Fibroblast of lung (primary cell): ENCODE measurements around the gene CAP1. TPM values are rescaled to one million over a fixed set of nuclear protein-coding genes. Genes with fewer than 3 reads are reported as not detected.

Experiments
- DNase-seq, 2 donors: peaks; one replicate each; pipeline versions ENCODE4 v3.0.0 to v3.0.0-alpha.2; 2010; ENCODE audit warnings: low read depth in 2 of 2
- H2AFZ ChIP-seq: 2 replicates; pipeline ENCODE4 v1.5.1; 2012; ENCODE audit warnings: low read length, control low read depth, inconsistent platforms
- H3K27ac ChIP-seq: 2 replicates; pipeline ENCODE4 v1.5.1; 2011; ENCODE audit warnings: low read length, control low read depth; ENCODE audit not compliant: insufficient read depth
- H3K27me3 ChIP-seq: 2 replicates; pipeline ENCODE4 v1.5.1; 2011; ENCODE audit warnings: mild to moderate bottlenecking, low read length; ENCODE audit not compliant: control insufficient read depth, insufficient read depth
- H3K36me3 ChIP-seq: 2 replicates; pipeline ENCODE4 v1.5.1; 2011; ENCODE audit warnings: low read length; ENCODE audit not compliant: control insufficient read depth, insufficient read depth
- H3K4me1 ChIP-seq: 2 replicates; pipeline ENCODE4 v1.5.1; 2011; ENCODE audit warnings: low read length; ENCODE audit not compliant: control insufficient read depth, insufficient read depth; ENCODE audit errors: extremely low read depth
- H3K4me2 ChIP-seq: 2 replicates; pipeline ENCODE4 v1.5.1; 2011; ENCODE audit warnings: low read length, control low read depth; ENCODE audit not compliant: insufficient read depth; ENCODE audit errors: extremely low read depth
- H3K4me3 ChIP-seq, 4 experiments: fragments of 200-600 bp in 1 of 4; sonication (generic) in 1 of 4; replicated peaks in 1 of 4; 2 replicates each; pipeline ENCODE4 v1.5.1; 2011 to 2016; ENCODE audit warnings: low read length in 4 of 4, low read depth in 3 of 4, mild to moderate bottlenecking in 3 of 4, control low read depth in 2 of 4, inconsistent platforms in 1 of 4, mixed read lengths in 1 of 4; ENCODE audit not compliant: insufficient read depth in 1 of 4; ENCODE audit errors: control extremely low read depth in 1 of 4
- H3K79me2 ChIP-seq: 2 replicates; pipeline ENCODE4 v1.5.1; 2012; ENCODE audit warnings: mild to moderate bottlenecking, low read length, inconsistent platforms; ENCODE audit not compliant: control insufficient read depth, insufficient read depth
- H3K9ac ChIP-seq: 2 replicates; pipeline ENCODE4 v1.5.1; 2011; ENCODE audit warnings: mild to moderate bottlenecking, low read length, control low read depth; ENCODE audit not compliant: insufficient read depth
- H3K9me3 ChIP-seq: 2 replicates; pipeline ENCODE4 v1.5.1; 2012; ENCODE audit warnings: low read depth, low read length; ENCODE audit not compliant: control insufficient read depth, insufficient read depth
- H4K20me1 ChIP-seq: 2 replicates; pipeline ENCODE4 v1.5.1; 2011; ENCODE audit warnings: low read length; ENCODE audit not compliant: control insufficient read depth, insufficient read depth; ENCODE audit errors: extremely low read depth
- EZH2 ChIP-seq: IDR thresholded peaks from 2 replicates; pipeline ENCODE4 v1.5.1; 2012; ENCODE audit warnings: low read length, control low read depth, mild to moderate bottlenecking; ENCODE audit errors: missing control alignments
- polyA plus RNA-seq, 2 donors: library from polyadenylated mRNA; depleted of rRNA in 1 of 2; stranded (reverse) in 1 of 2; unstranded in 1 of 2; fragments of >200 nt; gene quantifications; 2 replicates each; pipeline ENCODE4 v1.2.1, GENCODE V29; 2011 to 2012; ENCODE audit warnings: missing spikeins in 1 of 2
- total RNA-seq: library from RNA; depleted of rRNA; stranded (reverse); fragments of >200 nt; gene quantifications from 2 replicates; pipeline ENCODE4 v1.2.1, GENCODE V29; 2014
- TF ChIP-seq, protein P1 (sequence below), 2 donors: IDR thresholded peaks in 1 of 2; conservative IDR thresholded peaks in 1 of 2; 1 replicate in 1 of 2; 2 replicates in 1 of 2; pipeline ENCODE4 v1.5.1; 2011 to 2012; ENCODE audit warnings: low read length in 2 of 2, control low read depth in 1 of 2, inconsistent platforms in 1 of 2, low read depth in 1 of 2, mild to moderate bottlenecking in 1 of 2

CAP1 gene
- total and polyA plus RNA-seq, 2 donors (not counting 1 experiment from before 2014, with no cell fraction given): 352 to 836 TPM

DNA sequence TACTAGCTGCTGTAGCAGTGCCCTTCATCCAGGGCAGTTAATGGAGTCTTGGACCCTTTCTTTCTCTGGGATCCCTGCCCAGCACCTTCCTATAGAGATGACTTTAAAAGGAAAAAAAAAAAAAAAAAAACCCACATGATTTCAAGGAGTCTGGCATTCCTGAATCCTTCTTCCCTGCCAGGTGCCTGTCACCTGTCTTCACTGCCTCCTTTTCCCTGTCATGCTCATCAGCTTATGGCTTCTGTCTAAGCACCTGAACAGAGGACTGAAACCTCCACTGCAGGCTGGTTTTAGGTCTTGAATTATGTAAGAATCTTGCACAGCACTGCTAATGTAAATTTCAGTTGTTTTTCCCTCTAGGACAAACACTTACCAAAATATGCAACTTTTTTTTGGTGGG, 31.6 kb downstream of the CAP1 start:
- H3K4me2 ChIP-seq: no peak overlapping the region
- no peaks in the 10 kb centered on the region for H3K27me3 ChIP-seq
- no peaks in the 10 kb centered on the region for H3K79me2 ChIP-seq
- no peak overlapping the region for H3K4me3 ChIP-seq
- H3K27ac ChIP-seq: no peak overlapping the region
- TF ChIP-seq, protein P1, sequence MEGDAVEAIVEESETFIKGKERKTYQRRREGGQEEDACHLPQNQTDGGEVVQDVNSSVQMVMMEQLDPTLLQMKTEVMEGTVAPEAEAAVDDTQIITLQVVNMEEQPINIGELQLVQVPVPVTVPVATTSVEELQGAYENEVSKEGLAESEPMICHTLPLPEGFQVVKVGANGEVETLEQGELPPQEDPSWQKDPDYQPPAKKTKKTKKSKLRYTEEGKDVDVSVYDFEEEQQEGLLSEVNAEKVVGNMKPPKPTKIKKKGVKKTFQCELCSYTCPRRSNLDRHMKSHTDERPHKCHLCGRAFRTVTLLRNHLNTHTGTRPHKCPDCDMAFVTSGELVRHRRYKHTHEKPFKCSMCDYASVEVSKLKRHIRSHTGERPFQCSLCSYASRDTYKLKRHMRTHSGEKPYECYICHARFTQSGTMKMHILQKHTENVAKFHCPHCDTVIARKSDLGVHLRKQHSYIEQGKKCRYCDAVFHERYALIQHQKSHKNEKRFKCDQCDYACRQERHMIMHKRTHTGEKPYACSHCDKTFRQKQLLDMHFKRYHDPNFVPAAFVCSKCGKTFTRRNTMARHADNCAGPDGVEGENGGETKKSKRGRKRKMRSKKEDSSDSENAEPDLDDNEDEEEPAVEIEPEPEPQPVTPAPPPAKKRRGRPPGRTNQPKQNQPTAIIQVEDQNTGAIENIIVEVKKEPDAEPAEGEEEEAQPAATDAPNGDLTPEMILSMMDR (conservative IDR thresholded peaks at IDR 0.05 in 1 of 2, IDR thresholded peaks at IDR 0.05 in 1 of 2; ENCODE audit: low read depth in 1 of 2, low read length in 2 of 2): no peak
- TF ChIP-seq EZH2: no peak
- no peaks in the 10 kb centered on the region for H4K20me1 ChIP-seq
- H3K9me3 ChIP-seq: no peaks in the 10 kb centered on the region
- no peak overlapping the region for H3K9ac ChIP-seq
- peaks cover 14% of the 10 kb centered on the region for H3K36me3 ChIP-seq
- DNase-seq: no peak
- H3K4me1 ChIP-seq: peaks cover 10% of the 10 kb centered on the region
- H2AFZ ChIP-seq: no peak overlapping the region

DNA sequence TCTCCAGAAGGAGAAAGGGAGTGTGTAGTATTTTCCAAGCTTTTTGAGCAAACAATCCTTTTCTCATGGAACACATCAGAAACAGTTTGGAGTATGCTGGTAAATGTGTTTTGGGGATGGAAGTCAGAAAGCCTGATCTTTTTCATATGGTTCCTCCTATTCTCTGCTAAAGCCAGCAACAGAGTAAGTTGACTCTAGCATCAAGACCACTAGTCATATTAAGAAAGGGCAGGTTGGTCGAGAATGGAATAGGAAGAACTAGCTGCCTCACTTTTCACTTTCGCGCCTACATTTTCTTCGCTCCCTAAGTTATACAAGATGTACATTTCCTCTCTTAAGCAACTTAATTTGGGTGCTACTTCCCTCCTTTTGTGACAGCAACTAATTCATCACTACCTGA, 32.5 kb downstream of the CAP1 start:
- Histone ChIP-seq H3K9ac (no peak overlapping the region), H3K79me2 (no peaks in the 10 kb centered on the region), H4K20me1 (no peaks in the 10 kb centered on the region), H3K27ac (no peak overlapping the region), H3K4me2 (no peak overlapping the region), H3K4me3 (no peak overlapping the region), H3K27me3 (no peaks in the 10 kb centered on the region), H2AFZ (no peak overlapping the region), H3K36me3 (peaks cover 17% of the 10 kb centered on the region), H3K4me1 (peaks cover 15% of the 10 kb centered on the region), H3K9me3 (no peaks in the 10 kb centered on the region)
- TF ChIP-seq EZH2: no peak
- TF ChIP-seq, protein P1 (conservative IDR thresholded peaks at IDR 0.05 in 1 of 2, IDR thresholded peaks at IDR 0.05 in 1 of 2; ENCODE audit: low read depth in 1 of 2, low read length in 2 of 2): no peak
- DNase-seq: no peak

DNA sequence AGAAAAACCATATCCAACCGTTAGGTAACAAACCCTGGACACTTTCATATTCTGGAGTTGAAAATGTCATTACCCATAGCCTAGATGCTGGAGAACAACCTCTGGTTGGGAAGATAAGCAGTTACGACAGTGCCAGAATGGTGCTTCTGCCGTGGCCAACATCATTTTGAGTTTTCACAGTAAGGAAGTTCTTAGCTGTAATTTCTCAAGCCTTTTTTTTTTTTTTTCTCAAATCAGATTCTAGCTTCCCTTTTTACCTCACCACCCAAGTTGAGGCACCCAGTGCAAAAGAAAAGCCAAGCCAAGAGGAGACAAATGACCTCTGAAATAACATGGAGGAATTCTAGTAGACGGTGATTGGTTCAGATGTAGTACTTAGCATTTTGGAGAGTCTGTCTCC, 34.7 kb downstream of the CAP1 start:
- Histone ChIP-seq H3K9ac (no peak overlapping the region), H4K20me1 (no peaks in the 10 kb centered on the region), H3K4me2 (no peak overlapping the region), H3K79me2 (no peaks in the 10 kb centered on the region), H2AFZ (no peak overlapping the region), H3K27me3 (no peaks in the 10 kb centered on the region), H3K4me3 (no peak overlapping the region), H3K9me3 (no peaks in the 10 kb centered on the region), H3K4me1 (peaks cover 15% of the 10 kb centered on the region), H3K36me3 (peaks cover 15% of the 10 kb centered on the region), H3K27ac (no peak overlapping the region)
- no peak for DNase-seq
- TF ChIP-seq, protein P1 (conservative IDR thresholded peaks at IDR 0.05 in 1 of 2, IDR thresholded peaks at IDR 0.05 in 1 of 2; ENCODE audit: low read depth in 1 of 2, low read length in 2 of 2): no peak
- TF ChIP-seq EZH2: no peak
